HT1080 (cell line): ENCODE measurements around the gene ZNF33A. TPM values are rescaled to one million over a fixed set of nuclear protein-coding genes. Genes with fewer than 3 reads are reported as not detected.
"Not testable (repeated sequence)": the region's sequence is repeated elsewhere in the genome, so short reads cannot be mapped to it uniquely, and the experiment has no call there.

Experiments used
- DNase-seq: peaks from one replicate; pipeline ENCODE4 v3.0.0-alpha.2; 2015; ENCODE audit warnings: low read depth
- small RNA-seq: library from RNA; depleted of rRNA; stranded (forward); fragments of <200 nt; gene quantifications from one replicate; pipeline ENCODE3, GENCODE V24; 2014
- total RNA-seq: library from RNA; depleted of rRNA; stranded (reverse); fragments of >200 nt; shearing (Covaris generic); gene quantifications from 2 replicates; pipeline ENCODE4 v1.2.3, GENCODE V29; 2014; rRNA removed

The ZNF33A gene
- total RNA-seq, 1 experiment from 2014 or later: 15.9 TPM

DNA sequence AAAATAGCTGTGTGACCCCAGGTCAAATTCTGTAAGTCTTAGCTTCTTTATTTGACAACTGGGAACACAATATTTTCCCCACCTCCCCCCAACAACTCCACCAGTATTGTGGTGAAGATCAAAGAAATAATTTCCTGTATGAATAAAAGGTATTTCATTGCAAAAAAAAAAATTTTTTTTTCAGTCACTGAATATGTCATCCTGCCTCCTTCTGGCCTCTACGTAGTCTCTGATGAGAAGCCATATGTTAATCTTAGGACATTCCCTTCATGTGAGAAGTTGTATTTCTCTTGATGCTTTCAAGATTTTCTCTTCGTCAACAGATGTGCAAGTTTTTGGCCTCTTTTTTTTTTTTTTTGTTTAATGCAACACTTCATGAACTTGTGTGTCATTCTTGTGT lies 33.0 kb downstream of the ZNF33A start:
- DNase-seq: no peak

DNA sequence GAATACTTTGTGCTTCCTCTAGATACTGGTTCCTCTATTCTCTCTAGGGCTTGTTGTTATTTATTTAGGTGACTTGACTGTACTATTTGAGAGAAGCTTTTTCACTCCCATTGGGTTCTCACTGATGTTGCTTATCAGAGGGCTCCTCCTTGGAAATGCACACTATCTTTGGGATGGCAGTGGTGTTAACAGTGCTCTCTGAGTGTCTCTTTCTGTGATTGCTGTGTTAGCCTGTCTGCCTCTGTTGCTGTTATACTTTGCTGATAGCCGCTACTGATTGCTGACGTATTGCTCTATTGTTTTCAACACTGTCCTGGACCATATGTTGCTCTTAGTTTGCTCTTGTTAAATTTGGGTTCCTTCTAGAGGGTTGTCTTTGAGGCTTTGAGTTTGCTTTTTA lies 34.7 kb downstream of the ZNF33A start:
- DNase-seq: no peak

DNA sequence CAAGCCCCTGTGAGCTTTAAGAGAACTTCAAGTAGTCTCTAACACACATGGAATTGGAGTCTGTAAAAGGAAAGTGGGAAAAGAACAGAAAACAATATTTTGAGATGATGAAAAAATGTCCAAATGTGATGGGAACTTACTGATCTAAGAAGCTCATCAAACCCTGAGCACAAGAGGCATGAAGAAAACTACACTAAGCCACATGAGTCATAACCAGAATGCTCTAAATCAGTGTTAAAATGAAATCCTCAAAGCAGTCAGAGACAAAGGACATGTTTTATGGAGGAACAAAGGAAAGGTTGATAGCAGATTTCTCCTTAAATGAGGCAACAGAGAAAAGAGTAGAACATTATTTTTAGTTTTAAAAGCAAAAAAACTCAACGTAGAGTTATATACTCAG lies 37.2 kb downstream of the ZNF33A start:
- DNase-seq: peak; percentile 18

DNA sequence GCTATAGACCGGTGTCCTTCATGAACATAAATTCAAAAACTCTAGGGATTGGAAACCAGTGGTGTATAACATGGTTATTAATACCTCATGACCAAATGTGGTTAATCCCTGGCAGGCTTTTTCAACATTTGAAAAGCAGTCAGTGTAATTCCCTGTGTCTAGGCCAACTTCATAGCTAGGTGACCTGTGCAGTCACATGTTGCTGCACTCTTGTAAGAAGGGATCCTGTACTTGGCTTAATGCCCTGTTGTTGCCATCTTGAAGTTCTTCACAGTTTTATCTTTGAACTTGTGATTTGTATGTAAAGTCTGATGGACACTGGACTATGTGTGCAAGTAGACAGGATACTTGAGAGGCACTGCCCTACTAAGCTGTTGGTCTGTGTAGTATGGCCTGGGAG lies 39.7 kb downstream of the ZNF33A start:
- no peak for DNase-seq

DNA sequence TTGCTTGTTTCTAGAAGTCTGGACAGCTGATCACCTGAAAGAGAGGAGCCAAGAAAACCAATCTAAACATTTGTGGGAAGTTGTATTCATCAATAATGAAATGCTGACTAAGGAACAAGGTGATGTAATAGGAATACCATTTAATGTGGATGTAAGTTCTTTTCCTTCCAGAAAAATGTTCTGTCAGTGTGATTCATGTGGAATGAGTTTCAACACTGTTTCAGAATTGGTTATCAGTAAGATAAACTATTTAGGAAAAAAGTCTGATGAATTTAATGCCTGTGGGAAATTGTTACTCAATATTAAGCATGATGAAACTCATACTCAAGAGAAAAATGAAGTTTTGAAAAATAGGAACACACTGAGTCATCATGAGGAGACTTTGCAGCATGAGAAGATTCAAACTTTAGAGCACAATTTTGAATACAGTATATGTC lies 43.9 kb downstream of the ZNF33A start:
- no peak for DNase-seq

DNA sequence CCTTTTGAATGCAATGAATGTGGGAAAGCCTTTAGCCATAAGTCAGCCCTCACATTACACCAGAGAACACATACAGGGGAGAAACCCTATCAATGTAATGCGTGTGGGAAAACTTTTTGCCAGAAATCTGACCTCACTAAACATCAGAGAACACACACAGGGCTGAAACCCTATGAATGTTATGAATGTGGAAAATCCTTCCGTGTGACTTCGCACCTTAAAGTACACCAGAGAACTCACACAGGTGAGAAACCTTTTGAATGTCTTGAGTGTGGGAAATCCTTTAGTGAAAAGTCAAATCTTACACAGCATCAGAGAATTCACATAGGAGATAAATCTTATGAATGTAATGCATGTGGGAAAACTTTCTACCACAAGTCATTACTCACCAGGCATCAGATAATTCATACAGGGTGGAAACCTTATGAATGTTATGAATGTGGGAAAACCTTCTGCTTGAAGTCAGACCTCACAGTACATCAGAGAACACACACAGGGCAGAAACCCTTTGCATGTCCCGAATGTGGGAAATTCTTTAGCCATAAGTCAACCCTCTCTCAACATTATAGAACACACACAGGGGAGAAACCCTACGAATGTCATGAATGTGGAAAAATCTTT lies 44.9 kb downstream of the ZNF33A start:
- not testable (repeated sequence) for DNase-seq

DNA sequence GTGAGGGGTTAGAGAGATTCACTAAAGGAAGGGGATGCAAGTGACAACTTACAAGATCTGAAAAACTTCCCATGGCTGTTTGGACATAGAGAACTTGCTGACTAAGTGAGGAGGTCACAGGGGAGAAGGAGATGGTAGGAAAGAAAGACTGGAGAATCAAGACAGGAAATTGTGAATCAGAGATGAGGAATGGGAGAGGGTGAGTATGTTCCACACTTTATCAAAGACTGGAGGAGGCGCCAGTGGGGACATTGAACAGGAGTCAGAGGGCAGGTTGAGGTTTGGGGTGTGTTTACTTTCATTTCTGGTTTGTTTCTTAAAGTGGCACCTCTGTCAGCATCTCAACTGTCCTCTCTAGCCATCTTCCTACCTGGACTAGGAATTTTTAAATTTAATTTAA lies 59.2 kb downstream of the ZNF33A start:
- peak; percentile 88 for DNase-seq

DNA sequence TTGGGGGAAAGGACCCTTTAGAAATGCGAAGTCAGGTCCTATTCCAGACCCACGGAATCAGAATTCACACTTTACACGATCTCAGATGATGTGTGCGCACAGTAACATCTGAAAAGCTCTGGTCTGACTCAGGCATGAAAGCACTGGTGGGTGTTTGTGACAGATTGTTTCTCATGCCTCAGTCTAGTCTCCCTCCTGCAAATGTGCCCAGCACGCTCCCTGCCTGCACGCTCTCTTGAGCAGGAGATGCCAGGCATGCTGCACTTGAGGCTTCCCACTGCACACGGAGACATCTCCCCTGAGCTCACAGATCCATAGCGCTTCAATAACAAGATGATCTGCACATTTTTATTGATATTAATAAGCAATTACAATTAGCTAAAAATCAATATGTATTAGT lies 60.0 kb downstream of the ZNF33A start:
- no peak for DNase-seq

DNA sequence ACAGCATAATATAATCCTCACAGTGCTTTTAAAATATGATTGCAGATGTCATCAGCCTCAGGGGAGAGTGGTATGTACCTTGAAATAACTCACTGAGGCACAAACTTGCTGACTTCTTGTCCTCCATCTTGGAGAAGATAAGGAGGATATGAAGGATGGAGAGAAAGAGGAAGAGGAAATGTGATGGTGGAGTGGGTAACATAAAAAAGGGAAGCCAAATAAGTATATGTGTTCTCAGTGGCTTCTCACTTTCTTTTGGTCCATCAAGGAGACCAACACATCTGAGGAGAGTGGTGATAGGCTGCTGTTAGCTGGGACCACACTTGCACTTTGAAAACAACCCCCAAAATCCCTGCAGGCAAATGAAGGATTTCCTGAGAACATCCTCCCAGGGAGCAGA lies 62.1 kb downstream of the ZNF33A start:
- DNase-seq: no peak

DNA sequence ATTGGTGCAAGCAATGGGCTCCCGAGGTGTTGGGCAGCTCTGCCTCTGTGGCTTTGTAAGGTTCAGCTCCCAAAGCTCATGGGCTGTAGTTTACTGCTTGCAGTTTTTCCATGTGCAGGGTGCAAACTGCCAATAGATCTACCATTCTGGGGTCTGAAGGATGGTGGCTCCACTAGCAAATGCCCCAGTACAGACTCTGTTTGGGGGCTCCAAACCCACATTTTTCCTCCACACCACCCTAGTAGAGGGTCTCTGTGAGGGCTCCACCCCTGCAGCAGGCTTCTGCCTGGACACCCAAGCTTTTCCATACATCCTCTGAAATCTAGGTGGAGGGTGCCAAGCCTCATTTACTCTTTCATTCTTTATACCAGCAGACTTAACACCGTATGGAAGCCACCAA lies 66.2 kb downstream of the ZNF33A start:
- DNase-seq: no peak

DNA sequence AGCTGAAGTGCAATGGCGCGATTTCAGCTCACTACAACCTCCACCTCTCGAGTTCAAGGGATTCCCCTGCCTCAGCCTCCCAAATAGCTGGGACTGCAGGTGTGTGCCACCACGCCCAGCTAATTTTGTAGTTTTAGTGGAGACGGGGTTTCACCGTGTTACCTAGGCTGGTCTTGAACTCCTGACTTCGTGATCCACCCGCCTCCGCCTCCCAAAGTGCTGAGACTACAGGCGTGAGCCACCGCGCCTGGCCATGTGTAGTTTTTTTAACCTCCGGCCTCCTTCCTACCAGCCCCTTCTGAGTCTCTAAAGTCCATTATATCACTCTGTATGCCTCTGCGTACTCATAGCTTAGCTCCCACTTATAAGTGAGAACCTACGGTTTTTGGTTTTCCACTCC lies 82.8 kb downstream of the ZNF33A start:
- not testable (repeated sequence) for DNase-seq

DNA sequence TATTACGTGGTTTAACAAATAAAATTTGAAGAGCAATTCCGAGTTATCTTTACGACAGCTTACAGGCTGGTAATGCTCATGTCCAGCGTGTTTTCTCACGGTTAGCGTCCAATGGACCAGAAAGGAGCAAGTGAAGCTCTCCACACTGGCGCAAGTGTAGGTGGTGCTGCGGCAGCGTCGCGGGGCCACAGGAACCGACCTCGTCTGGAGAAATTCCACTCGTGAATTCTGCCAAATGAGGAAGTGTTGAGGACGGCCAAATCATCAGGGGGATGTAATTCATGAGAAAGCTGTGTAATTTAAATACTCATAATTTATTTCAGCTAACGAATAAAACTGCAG lies 83.3 kb downstream of the ZNF33A start:
- no peak for DNase-seq

DNA sequence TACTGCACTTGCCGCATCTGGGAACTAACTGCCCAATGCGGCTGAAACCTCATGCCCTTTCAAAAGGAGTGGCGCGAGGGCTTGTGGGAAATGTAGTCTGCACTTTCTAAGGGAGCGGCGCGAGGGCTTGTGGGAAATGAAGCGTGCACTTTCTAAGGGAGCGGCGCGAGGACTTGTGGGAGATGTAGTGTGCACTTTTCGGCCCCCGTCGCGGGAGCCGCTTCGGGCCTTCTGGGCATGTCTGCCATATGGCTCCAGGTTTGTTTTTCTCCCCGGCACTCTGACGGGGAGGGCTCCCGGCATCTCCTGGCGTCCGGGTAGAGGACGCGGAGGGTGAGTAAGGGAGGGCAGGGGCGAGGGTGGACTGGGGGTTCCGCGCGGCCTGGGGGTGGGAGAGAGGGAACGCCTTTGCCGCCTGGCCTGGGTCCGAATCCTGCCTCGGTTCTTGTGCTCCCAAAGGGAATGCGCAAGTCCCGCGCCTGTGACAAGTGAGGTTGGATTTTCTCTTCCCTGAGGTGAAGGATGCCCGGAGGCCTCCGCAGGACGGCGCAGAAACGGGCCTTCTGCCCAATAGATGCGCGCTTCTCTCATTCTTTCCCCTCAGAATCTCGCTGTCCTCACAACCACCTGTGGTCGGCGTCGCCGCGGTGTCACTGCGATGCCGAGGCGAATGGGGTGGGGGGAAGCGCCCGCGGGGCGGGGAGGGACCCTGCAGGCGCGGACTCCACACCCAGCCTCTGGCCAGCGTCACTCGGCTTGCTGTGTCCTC lies 83.9 kb downstream of the ZNF33A start, which contains the start of gene ZNF37A:
TSS of gene ZNF37A (plus strand) at position 180 of the 769 bp plus-strand sequence. CDS start 2,281 bp downstream, outside the sequence.
- peak; percentile 93 for DNase-seq

DNA sequence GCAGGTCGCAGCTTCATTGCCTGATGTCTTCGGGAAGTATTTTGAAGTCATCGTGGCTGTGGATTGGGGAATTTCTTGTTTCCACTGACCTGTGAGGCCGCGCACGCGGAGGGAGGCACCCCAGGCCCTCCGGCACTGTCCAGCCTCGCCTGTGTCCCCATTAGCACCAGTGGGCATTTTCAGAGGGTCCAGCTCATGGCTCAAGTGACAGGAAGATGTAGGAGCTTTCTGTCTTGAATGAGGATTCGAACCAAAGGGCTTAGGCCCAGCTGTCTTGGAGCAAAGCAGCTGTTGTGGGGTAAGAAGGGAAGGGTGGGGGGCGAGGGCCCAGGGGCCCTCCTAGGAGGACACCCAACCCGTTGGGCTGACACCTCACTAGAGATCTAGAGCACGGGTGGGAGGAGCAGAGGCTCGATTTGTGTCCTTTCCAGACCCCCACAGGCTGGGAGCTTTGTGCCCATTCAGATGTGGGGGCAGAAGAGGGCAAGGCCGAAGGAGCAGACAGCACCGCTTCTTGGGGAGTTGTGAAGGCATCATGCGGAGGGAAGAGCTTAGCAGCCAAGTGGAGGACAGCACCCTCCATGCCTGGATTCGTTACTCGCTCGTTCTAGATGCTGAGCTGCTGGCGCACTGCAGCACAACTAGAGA lies 84.6 kb downstream of the ZNF33A start:
- DNase-seq: no peak

DNA sequence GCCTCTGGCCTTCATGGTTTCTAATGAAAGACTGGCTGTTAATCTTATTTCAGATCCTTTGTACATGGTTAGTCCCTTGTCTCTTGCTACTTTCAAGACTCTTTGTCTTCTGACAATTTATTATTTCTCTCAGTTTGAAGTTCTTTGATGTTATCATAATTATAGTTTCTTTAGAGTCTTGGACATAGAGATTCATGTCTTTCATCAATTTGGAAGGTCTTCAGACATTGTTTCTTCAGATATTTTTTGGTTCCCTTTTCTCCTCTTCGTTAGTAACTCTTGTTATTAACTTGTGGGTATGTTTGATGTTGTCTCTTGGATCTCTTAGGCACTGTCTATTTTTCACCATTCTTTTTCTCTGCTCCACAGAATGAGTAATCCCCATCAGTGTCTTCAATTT lies 92.4 kb downstream of the ZNF33A start:
- no peak for DNase-seq

DNA sequence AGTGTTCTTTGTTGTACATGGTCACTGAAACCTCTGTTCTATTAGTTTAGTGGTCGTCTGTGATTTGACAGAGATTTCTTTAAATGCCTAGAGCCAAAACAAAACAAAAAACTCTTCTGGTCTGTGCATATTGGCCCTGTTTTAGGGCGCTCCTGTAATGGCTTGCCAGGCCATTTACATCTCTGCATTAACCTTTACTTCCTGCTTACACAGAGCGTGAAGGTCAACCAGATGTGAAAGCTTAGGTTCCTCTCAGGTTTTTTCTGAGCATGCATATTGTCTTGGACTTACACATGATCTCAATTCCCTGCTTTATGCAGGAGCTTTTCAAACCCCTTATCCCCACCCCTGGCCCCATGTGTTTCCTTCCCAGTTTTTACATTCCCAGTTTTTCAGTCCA lies 93.3 kb downstream of the ZNF33A start:
- DNase-seq: no peak

DNA sequence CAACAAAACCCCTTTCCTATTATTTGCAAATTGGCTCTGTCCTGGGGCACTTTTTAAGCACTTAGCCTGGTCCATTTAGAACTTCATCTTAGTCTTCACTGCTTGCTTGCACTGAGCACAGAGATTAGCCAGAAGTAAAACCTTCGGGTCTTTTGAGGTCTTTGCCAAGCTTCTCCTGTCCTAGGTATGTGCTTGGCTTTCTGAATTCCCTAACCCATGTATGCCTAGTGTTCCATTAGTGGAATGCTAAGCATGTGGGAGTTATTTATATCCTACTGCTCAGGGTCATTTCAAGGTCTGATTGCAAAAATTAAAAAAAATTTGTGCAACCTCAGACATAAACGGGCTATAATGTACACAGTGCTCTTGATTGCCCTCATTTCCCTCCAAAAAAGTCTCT lies 101.7 kb downstream of the ZNF33A start:
- DNase-seq: no peak

Small RNAs within 50 kb of the gene (small RNA-seq; reads per million reads assigned to genes)
- gene AL161931.1 (not detected), gene FXYD6P2 (not detected), gene RF00019 (not detected), gene RNU6-795P (not detected)

Other genes with a start within 250 kb of the ZNF33A start
- 2.1 and 5.5 TPM in 2 replicates for gene ZNF248, start 153.1 kb upstream of the ZNF33A start, total RNA-seq
- 2.6 and 2.8 TPM in 2 replicates for gene ZNF25, start 34.0 kb upstream of the ZNF33A start, total RNA-seq
- gene ZNF37A, start 83.7 kb downstream of the ZNF33A start, total RNA-seq: 11.5 and 13.6 TPM in 2 replicates